Amygdala (tissue), 56 donors: ENCODE measurements around the gene LSM4.

Source experiments
- DNase-seq, 56 donors: peaks; one replicate each; lab custom pipeline; 2025; lab: John Stamatoyannopoulos, UW

The LSM4 gene

GRCh38 chr19:18262144-18262543 is 60.7 kb downstream of the LSM4 start:
- DNase-seq: no peak

- no peak for DNase-seq
Observed at GRCh38 chr19:18261474-18261873, 61.4 kb downstream of the LSM4 start.

- no peak for DNase-seq
Observed at GRCh38 chr19:18259893-18260292, 63.0 kb downstream of the LSM4 start.

- no peak for DNase-seq
Observed at GRCh38 chr19:18257503-18258470, 65.1 kb downstream of the LSM4 start.
